HG02571 (cell line): ENCODE results near the gene D2HGDH.
"Not testable (repeated sequence)": the region's sequence is repeated elsewhere in the genome, so short reads cannot be mapped to it uniquely, and the experiment has no call there.

Experiments
- ATAC-seq: cut with Tn5 transposase; IDR thresholded peaks from one replicate; pipeline ENCODE4 v1.9.1; 2021; ENCODE audit warnings: mild to moderate bottlenecking, moderate library complexity; ENCODE audit not compliant: unreplicated experiment

The D2HGDH gene

GRCh38 chr2:241817821-241818215, 83.4 kb downstream of the D2HGDH start:
- not testable (repeated sequence) for ATAC-seq
